D341Med (cell line): Measurements from ENCODE around the gene ZNF772.
"Not testable (repeated sequence)": the region's sequence is repeated elsewhere in the genome, so short reads cannot be mapped to it uniquely, and the experiment has no call there.

ENCODE experiments used
- DNase-seq: peaks from one replicate; pipeline ENCODE4 v3.0.0; 2012; ENCODE audit warnings: low spot score

ZNF772 gene

GRCh38 chr19:57477191-57478008 lies at the start of gene ZNF772:
Gene ZNF772, minus strand, starts transcription at chr19:57477566. Its CDS starts 257 bp downstream, at chr19:57477309.
- DNase-seq = peak; percentile 85

- DNase-seq = not testable (repeated sequence)
Observed at GRCh38 chr19:57518021-57518420, 40.7 kb upstream of the ZNF772 start.

GRCh38 chr19:57515255-57515654 lies 37.9 kb upstream of the ZNF772 start:
- no peak for DNase-seq

- DNase-seq = no peak
Observed at GRCh38 chr19:57512845-57513244, 35.5 kb upstream of the ZNF772 start.

- no peak for DNase-seq
Observed at GRCh38 chr19:57511484-57511883, 34.1 kb upstream of the ZNF772 start.

GRCh38 chr19:57506163-57506562 lies 28.8 kb upstream of the ZNF772 start:
- no peak for DNase-seq

GRCh38 chr19:57500400-57500799 lies 23.0 kb upstream of the ZNF772 start:
- not testable (repeated sequence) for DNase-seq

GRCh38 chr19:57499680-57500395 lies 22.5 kb upstream of the ZNF772 start, which contains the start of gene ZNF773:
Gene ZNF773, plus strand, starts transcription at chr19:57499938. Its CDS starts 143 bp downstream, at chr19:57500081.
- DNase-seq = peak; percentile 96

GRCh38 chr19:57499332-57499679 lies 21.9 kb upstream of the ZNF772 start:
- DNase-seq = not testable (repeated sequence)

- DNase-seq = not testable (repeated sequence)
Observed at GRCh38 chr19:57488299-57488644, 10.9 kb upstream of the ZNF772 start.

GRCh38 chr19:57487477-57488298 lies 10.3 kb upstream of the ZNF772 start, which contains the start of gene ZNF419:
Gene ZNF419, plus strand, starts transcription at chr19:57487750. Its CDS starts 201 bp downstream, at chr19:57487951.
- DNase-seq = peak; percentile 95

GRCh38 chr19:57473646-57474045 lies 3.7 kb downstream of the ZNF772 start:
- DNase-seq = no peak

- no peak for DNase-seq
Observed at GRCh38 chr19:57466489-57466888, 10.9 kb downstream of the ZNF772 start.

GRCh38 chr19:57465680-57466381 lies 11.5 kb downstream of the ZNF772 start:
- peak; percentile 62 for DNase-seq

GRCh38 chr19:57452307-57452706 lies 25.1 kb downstream of the ZNF772 start:
- DNase-seq = no peak

GRCh38 chr19:57443121-57443696 lies 34.2 kb downstream of the ZNF772 start:
- DNase-seq = no peak

GRCh38 chr19:57441979-57442752 lies 35.2 kb downstream of the ZNF772 start:
- no peak for DNase-seq

GRCh38 chr19:57438925-57439324 lies 38.4 kb downstream of the ZNF772 start:
- DNase-seq = no peak

- DNase-seq = no peak
Observed at GRCh38 chr19:57437931-57438330, 39.4 kb downstream of the ZNF772 start.

GRCh38 chr19:57436417-57436816 lies 40.9 kb downstream of the ZNF772 start:
- no peak for DNase-seq
